Measurements from ENCODE around the gene ANKFY1.

The ANKFY1 gene

DNA sequence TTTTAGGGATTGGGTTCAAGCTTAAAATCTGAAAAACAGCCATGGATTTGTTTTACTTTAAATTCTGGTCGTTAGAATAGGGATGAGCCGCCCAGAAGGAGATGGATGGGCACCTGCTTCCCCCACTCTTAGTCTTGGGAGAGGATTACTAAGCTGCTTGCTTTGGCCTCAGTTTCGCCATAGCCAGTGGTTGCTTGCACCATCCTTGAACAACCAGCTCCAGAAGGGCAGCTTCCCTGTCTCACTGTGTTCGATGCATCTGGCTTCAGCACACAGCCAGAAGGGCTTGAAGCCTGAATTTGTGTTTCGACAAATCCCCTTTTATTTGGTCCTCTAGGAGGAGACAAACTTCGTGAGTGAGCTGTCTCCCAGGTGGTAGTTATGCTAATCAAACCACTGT is 113.7 kb downstream of the ANKFY1 start:
- CTCF ChIA-PET = interaction anchor here (0.9 kb wide), 1 partner anchor 10 kb away, joined by 7 read pairs; no protein-coding TSS in a partner anchor
- TF ChIP-seq ZNF16 (tag by site-specific recombination; IDR thresholded peaks at IDR 0.05; ENCODE audit: low read depth) = no peak
- TF ChIP-seq ZNF202 (tag by site-specific recombination; IDR thresholded peaks at IDR 0.05; ENCODE audit: borderline replicate concordance) = no peak
- no peak for TF ChIP-seq ZNF157 (tag by site-specific recombination; IDR thresholded peaks at IDR 0.05)
- TF ChIP-seq ZNF645 (tag by site-specific recombination; IDR thresholded peaks at IDR 0.05) = no peak
- TF ChIP-seq ZFP41 (tag by site-specific recombination; IDR thresholded peaks at IDR 0.05; ENCODE audit: borderline replicate concordance) = no peak
- TF ChIP-seq HOXD13 (CRISPR knock-in tag; IDR thresholded peaks at IDR 0.05; ENCODE audit: borderline replicate concordance) = no peak
- no peak for TF ChIP-seq CTCF (tag by site-specific recombination; IDR thresholded peaks at IDR 0.05)
- TF ChIP-seq ZNF175 (tag by site-specific recombination; IDR thresholded peaks at IDR 0.05) = no peak
- no peak for TF ChIP-seq ZNF560 (tag by site-specific recombination; IDR thresholded peaks at IDR 0.05; ENCODE audit: borderline replicate concordance)
- TF ChIP-seq ZNF701 (tag by site-specific recombination; IDR thresholded peaks at IDR 0.05) = no peak
- TF ChIP-seq ZNF501 (tag by site-specific recombination; IDR thresholded peaks at IDR 0.05) = no peak
- POLR2A ChIA-PET = interaction anchor here (0.5 to 0.6 kb wide), 2 partner anchors 28 to 51 kb away, joined by 3 to 4 read pairs; no protein-coding TSS in a partner anchor

DNA sequence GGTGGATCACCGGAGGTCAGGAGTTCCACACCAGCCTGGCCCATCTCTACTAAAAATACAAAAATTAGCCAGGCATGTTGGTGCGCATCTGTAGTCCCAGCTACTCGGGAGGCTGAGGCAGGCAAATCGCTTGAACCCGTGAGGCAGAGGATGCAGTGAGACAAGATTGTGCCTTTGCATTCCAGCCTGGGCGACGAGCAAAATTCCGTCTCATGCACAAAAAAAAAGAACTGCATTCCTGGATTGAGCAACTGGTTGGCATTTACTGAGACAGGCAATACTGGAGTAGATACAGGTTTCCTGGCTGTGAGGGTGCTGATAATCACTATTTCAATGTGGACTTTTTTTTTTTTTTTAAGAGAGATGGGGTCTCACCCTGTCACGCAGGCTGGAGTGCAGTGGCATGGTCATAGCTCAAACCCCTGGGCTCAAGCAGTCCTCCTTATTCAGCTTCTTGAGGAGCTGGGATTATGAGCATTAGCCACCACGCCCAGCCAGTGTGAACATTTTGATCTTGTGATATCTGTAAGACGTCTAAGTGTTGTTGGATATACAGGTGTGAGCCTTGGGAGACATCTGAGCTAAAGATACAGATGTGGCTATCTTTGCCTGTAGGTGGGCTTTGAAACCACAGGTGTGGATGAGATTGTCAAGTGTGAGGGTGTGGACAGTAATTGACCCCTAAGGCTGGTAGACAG is 115.0 kb downstream of the ANKFY1 start:
- ChIA-PET POLR2A (interaction anchor here (0.7 kb wide), 1 partner anchor 16 kb away, joined by 3 read pairs; no protein-coding TSS in a partner anchor), CTCF (interaction anchor here (1.2 kb wide), 1 partner anchor 74 kb away, joined by 3 read pairs; no protein-coding TSS in a partner anchor)
- no peaks in the 10 kb centered on the region for H3K9me3 ChIP-seq (ENCODE audit: control insufficient read depth, insufficient read depth, low read depth, low read length)
- TF ChIP-seq KLF16 (tag by site-specific recombination; IDR thresholded peaks at IDR 0.05) (no peak), GLIS2 (tag by site-specific recombination; IDR thresholded peaks at IDR 0.05) (no peak), OVOL3 (tag by site-specific recombination; IDR thresholded peaks at IDR 0.05) (no peak), ZNF791 (tag by site-specific recombination; IDR thresholded peaks at IDR 0.05) (no peak), ZSCAN18 (tag by site-specific recombination; IDR thresholded peaks at IDR 0.05) (no peak), ZNF248 (tag by site-specific recombination; IDR thresholded peaks at IDR 0.05) (no peak), ZNF48 (tag by site-specific recombination; IDR thresholded peaks at IDR 0.05) (no peak), ZNF580 (tag by site-specific recombination; IDR thresholded peaks at IDR 0.05) (no peak), ZNF202 (tag by site-specific recombination; IDR thresholded peaks at IDR 0.05; ENCODE audit: borderline replicate concordance) (no peak), ZNF26 (tag by site-specific recombination; IDR thresholded peaks at IDR 0.05) (no peak), ZXDB (tag by site-specific recombination; IDR thresholded peaks at IDR 0.05) (no peak), ZNF23 (tag by site-specific recombination; IDR thresholded peaks at IDR 0.05; ENCODE audit: borderline replicate concordance) (no peak), HOXD13 (CRISPR knock-in tag; IDR thresholded peaks at IDR 0.05; ENCODE audit: borderline replicate concordance) (no peak), ZNF623 (tag by site-specific recombination; IDR thresholded peaks at IDR 0.05) (no peak), ZNF2 (tag by site-specific recombination; IDR thresholded peaks at IDR 0.05) (no peak)
- TF ChIP-seq, protein P1, sequence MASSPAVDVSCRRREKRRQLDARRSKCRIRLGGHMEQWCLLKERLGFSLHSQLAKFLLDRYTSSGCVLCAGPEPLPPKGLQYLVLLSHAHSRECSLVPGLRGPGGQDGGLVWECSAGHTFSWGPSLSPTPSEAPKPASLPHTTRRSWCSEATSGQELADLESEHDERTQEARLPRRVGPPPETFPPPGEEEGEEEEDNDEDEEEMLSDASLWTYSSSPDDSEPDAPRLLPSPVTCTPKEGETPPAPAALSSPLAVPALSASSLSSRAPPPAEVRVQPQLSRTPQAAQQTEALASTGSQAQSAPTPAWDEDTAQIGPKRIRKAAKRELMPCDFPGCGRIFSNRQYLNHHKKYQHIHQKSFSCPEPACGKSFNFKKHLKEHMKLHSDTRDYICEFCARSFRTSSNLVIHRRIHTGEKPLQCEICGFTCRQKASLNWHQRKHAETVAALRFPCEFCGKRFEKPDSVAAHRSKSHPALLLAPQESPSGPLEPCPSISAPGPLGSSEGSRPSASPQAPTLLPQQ (tag by site-specific recombination; IDR thresholded peaks at IDR 0.05) = no peak

More for the DNA sequence above, 113.7 kb downstream of the ANKFY1 start:
- H3K27ac ChIP-seq (ENCODE audit: extremely low read depth, low read depth, low read length) = no peak overlapping the region
- no peaks in the 10 kb centered on the region for H3K4me1 ChIP-seq (ENCODE audit: control insufficient read depth, insufficient read depth, low read length)
- H3K9me3 ChIP-seq (ENCODE audit: control insufficient read depth, insufficient read depth, low read depth, low read length) = no peaks in the 10 kb centered on the region
- peaks cover 0 to 28% of the 10 kb centered on the region in 2 experiments; a peak in 2 of 3 replicates for H3K36me3 ChIP-seq (ENCODE audit: control insufficient read depth in 2 of 2, insufficient read depth in 1 of 2, low read length in 2 of 2)
- H3K4me3 ChIP-seq (ENCODE audit: low read depth, low read length) = no peak overlapping the region

More for the DNA sequence above, 115.0 kb downstream of the ANKFY1 start:
- Histone ChIP-seq H3K4me3 (ENCODE audit: low read depth, low read length) (no peak overlapping the region), H3K4me1 (ENCODE audit: control insufficient read depth, insufficient read depth, low read length) (peaks cover 5% of the 10 kb centered on the region), H3K27ac (ENCODE audit: extremely low read depth, low read depth, low read length) (no peak overlapping the region), H3K36me3 (ENCODE audit: control insufficient read depth in 2 of 2, insufficient read depth in 1 of 2, low read length in 2 of 2) (peaks cover 0 to 21% of the 10 kb centered on the region in 2 experiments; a peak in 2 of 3 replicates)

All from HEK293 (cell line).